Sigmoid colon (tissue), 7 donors: ENCODE data around the gene PRLH. TPM values are rescaled to one million over a fixed set of nuclear protein-coding genes. Genes with fewer than 3 reads are reported as not detected.

Experiments
- DNase-seq: peaks from one replicate; pipeline ENCODE4 v3.0.0-alpha.2; 2019
- H3K27ac ChIP-seq, 4 donors: fragments of 200-600 bp; sonication (generic); one replicate each; pipeline ENCODE4 v1.5.1; 2016 to 2019; ENCODE audit warnings: mild to moderate bottlenecking in 1 of 4
- H3K27me3 ChIP-seq, 3 donors: fragments of 200-600 bp; sonication (generic); one replicate each; pipeline ENCODE4 v1.5.1; 2019; ENCODE audit warnings: mild to moderate bottlenecking in 1 of 3
- H3K36me3 ChIP-seq, 4 donors: fragments of 200-600 bp; sonication (generic); one replicate each; pipeline ENCODE4 v1.5.1; 2016 to 2019
- H3K4me1 ChIP-seq, 4 donors: fragments of 200-600 bp; sonication (generic); one replicate each; pipeline ENCODE4 v1.5.1; 2017 to 2019
- H3K4me3 ChIP-seq, 4 donors: fragments of 200-600 bp; sonication (generic); one replicate each; pipeline ENCODE4 v1.5.1; 2017 to 2019; ENCODE audit warnings: mild to moderate bottlenecking in 2 of 4, moderate library complexity in 1 of 4
- H3K9me3 ChIP-seq, 4 donors: fragments of 200-600 bp in 3 of 4; sonication (generic) in 3 of 4; one replicate each; pipeline versions ENCODE4 v1.5.1 to v1.6.1; 2013 to 2019
- CTCF ChIP-seq, 4 experiments: fragments of 450-650 bp in 3 of 4; fragments of 200-600 bp in 1 of 4; IDR thresholded peaks; one replicate each; pipeline ENCODE4 v1.5.1; 2016 to 2019; ENCODE audit warnings: antibody characterized with exemption in 4 of 4, mild to moderate bottlenecking in 3 of 4, moderate library complexity in 2 of 4
- EP300 ChIP-seq, 4 donors: sonication (generic); formaldehyde crosslinking; IDR thresholded peaks; one replicate each; pipeline ENCODE4 v1.6.1; 2017; ENCODE audit warnings: antibody characterized with exemption in 4 of 4
- POLR2A ChIP-seq, 2 donors: fragments of 450-650 bp; IDR thresholded peaks; one replicate each; pipeline ENCODE4 v1.6.1; 2016; ENCODE audit warnings: antibody characterized with exemption in 2 of 2, mild to moderate bottlenecking in 2 of 2, moderate library complexity in 2 of 2
- POLR2AphosphoS5 ChIP-seq, 4 donors: sonication (generic); formaldehyde crosslinking; IDR thresholded peaks; one replicate each; pipeline ENCODE4 v1.6.1; 2017; ENCODE audit warnings: antibody characterized with exemption in 4 of 4
- WGBS, 2 donors: extraction: QIAGEN DNeasy Blood & Tissue Kit; methylation state at CpG; one replicate each; pipeline ENCODE4 v1.1.7; 2013; 5-methylcytosine and 5-hydroxymethylcytosine counted together
- intact Hi-C: fragments of 100-400 bp; cut with DNase I; formaldehyde crosslinking; loops from one replicate; pipeline ENCODE4 v1.15.1; 2023
- polyA plus RNA-seq, 3 donors: library from polyadenylated mRNA; stranded (reverse); fragments of 200-250 nt; gene quantifications; one replicate each; pipeline ENCODE4 v1.2.3, GENCODE V29; 2013
- total RNA-seq, 4 donors: library from RNA; depleted of rRNA; stranded (reverse); fragments of >200 nt; gene quantifications; one replicate each; pipeline ENCODE4 v1.1.0, GENCODE V29; 2016
- donor health status: healthy with polysubstance abuse.
- donor health status: Bipolar disorder and iron deficiency.
- donor health status: healthy.

The PRLH gene
- total and polyA plus RNA-seq, 7 donors, result not detected

- Histone ChIP-seq H3K36me3 (no peaks in the 10 kb centered on the region), H3K27ac (no peak overlapping the region), H3K4me1 (peaks cover 0 to 5% (median 0%) of the 10 kb centered on the region in 4 donors), H3K9me3 (no peaks in the 10 kb centered on the region), H3K27me3 (peaks cover 0 to 6% (median 0%) of the 10 kb centered on the region in 3 donors), H3K4me3 (no peak overlapping the region)
- no peak for DNase-seq
- 76 to 88% methylated on average over 29 of the region's 29 CpGs for WGBS, 2 donors
- TF ChIP-seq POLR2A (IDR thresholded peaks at IDR 0.05), result no peak
- no peak for TF ChIP-seq POLR2AphosphoS5 (IDR thresholded peaks at IDR 0.05)
- intact Hi-C loops, result no loop called here
These were observed 28.2 kb upstream of the PRLH start for GRCh38 chr2:237538001-237538720.

GRCh38 chr2:237538901-237539300 is 27.5 kb upstream of the PRLH start:
- H3K9me3 ChIP-seq, result no peaks in the 10 kb centered on the region
- peaks cover 0 to 5% (median 0%) of the 10 kb centered on the region in 4 donors for H3K4me1 ChIP-seq
- H3K27ac ChIP-seq, result no peak overlapping the region
- H3K4me3 ChIP-seq, result no peak overlapping the region
- H3K27me3 ChIP-seq, result peaks cover 0 to 6% (median 0%) of the 10 kb centered on the region in 3 donors
- no peak for DNase-seq
- TF ChIP-seq EP300 (IDR thresholded peaks at IDR 0.05), result no peak
- TF ChIP-seq POLR2AphosphoS5 (IDR thresholded peaks at IDR 0.05), result no peak
- no peak for TF ChIP-seq CTCF (IDR thresholded peaks at IDR 0.05)
- no peak for TF ChIP-seq POLR2A (IDR thresholded peaks at IDR 0.05)
- H3K36me3 ChIP-seq, result no peaks in the 10 kb centered on the region
- intact Hi-C loops, result no loop called here
- 91 to 92% methylated on average over 18 of the region's 18 CpGs for WGBS, 2 donors

- no peak for TF ChIP-seq POLR2A (IDR thresholded peaks at IDR 0.05)
- TF ChIP-seq CTCF (IDR thresholded peaks at IDR 0.05), result no peak
- no peak for TF ChIP-seq EP300 (IDR thresholded peaks at IDR 0.05)
- no peak for TF ChIP-seq POLR2AphosphoS5 (IDR thresholded peaks at IDR 0.05)
- peaks cover 0 to 6% (median 0%) of the 10 kb centered on the region in 3 donors for H3K27me3 ChIP-seq
- WGBS, 2 donors, result 75 to 76% methylated on average over 6 of the region's 6 CpGs
- H3K27ac ChIP-seq, result no peak overlapping the region
- H3K36me3 ChIP-seq, result no peaks in the 10 kb centered on the region
- no peak for DNase-seq
- intact Hi-C loops, result no loop called here
- peaks cover 0 to 5% (median 0%) of the 10 kb centered on the region in 4 donors for H3K4me1 ChIP-seq
- H3K9me3 ChIP-seq, result no peaks in the 10 kb centered on the region
- H3K4me3 ChIP-seq, result no peak overlapping the region
These were observed 26.7 kb upstream of the PRLH start for GRCh38 chr2:237539681-237540080.

- TF ChIP-seq CTCF (IDR thresholded peaks at IDR 0.05) (no peak), POLR2A (IDR thresholded peaks at IDR 0.05) (no peak), POLR2AphosphoS5 (IDR thresholded peaks at IDR 0.05) (no peak), EP300 (IDR thresholded peaks at IDR 0.05) (no peak)
- 86 to 91% methylated on average over 13 of the region's 13 CpGs for WGBS, 2 donors
- no peaks in the 10 kb centered on the region for H3K36me3 ChIP-seq
- intact Hi-C loops, result no loop called here
- H3K4me1 ChIP-seq, result peaks cover 0 to 5% (median 0%) of the 10 kb centered on the region in 4 donors
- no peak for DNase-seq
- peaks cover 0 to 6% (median 0%) of the 10 kb centered on the region in 3 donors for H3K27me3 ChIP-seq
- H3K27ac ChIP-seq, result no peak overlapping the region
- H3K9me3 ChIP-seq, result no peaks in the 10 kb centered on the region
- H3K4me3 ChIP-seq, result no peak overlapping the region
These were observed 26.1 kb upstream of the PRLH start for GRCh38 chr2:237540223-237540775.

- no peaks in the 10 kb centered on the region for H3K36me3 ChIP-seq
- intact Hi-C loops, result no loop called here
- H3K27me3 ChIP-seq, result peaks cover 0 to 6% (median 0%) of the 10 kb centered on the region in 3 donors
- no peaks in the 10 kb centered on the region for H3K9me3 ChIP-seq
- H3K27ac ChIP-seq, result no peak overlapping the region
- peak; percentile 80 for DNase-seq
- no peak overlapping the region for H3K4me3 ChIP-seq
- WGBS, 2 donors, result 8 to 49% methylated on average over 6 of the region's 6 CpGs
- H3K4me1 ChIP-seq, result peaks cover 0 to 5% (median 0%) of the 10 kb centered on the region in 4 donors
- TF ChIP-seq POLR2AphosphoS5 (IDR thresholded peaks at IDR 0.05), result no peak
- no peak for TF ChIP-seq POLR2A (IDR thresholded peaks at IDR 0.05)
- TF ChIP-seq CTCF (IDR thresholded peaks at IDR 0.05), result no peak
- TF ChIP-seq EP300 (IDR thresholded peaks at IDR 0.05), result no peak
These were observed 25.6 kb upstream of the PRLH start for GRCh38 chr2:237540823-237541222.
